Prostate gland (tissue), 2 donors: ENCODE data around the gene COX20.

ENCODE experiments used
- CTCF ChIP-seq, 4 experiments: fragments of 200-600 bp in 2 of 4; fragments of 450-650 bp in 2 of 4; sonication (generic) in 2 of 4; IDR thresholded peaks; 1 replicate in 3 of 4; 2 replicates in 1 of 4; pipeline ENCODE4 v1.5.1; 2016 to 2019; ENCODE audit warnings: antibody characterized with exemption in 4 of 4, mild to moderate bottlenecking in 2 of 4, moderate library complexity in 2 of 4
- POLR2AphosphoS5 ChIP-seq: sonication (generic); formaldehyde crosslinking; IDR thresholded peaks from one replicate; pipeline ENCODE4 v1.6.1; 2017; ENCODE audit warnings: antibody characterized with exemption

GRCh38 chr1:244804841-244805240 is 30.6 kb upstream of the COX20 start:
- no peak for TF ChIP-seq POLR2AphosphoS5
- TF ChIP-seq CTCF (IDR thresholded peaks at IDR 0.05): no peak
